OCI-LY1 (cell line): ENCODE results near the gene VIPR2.

Experiments
- H2AFZ ChIP-seq: fragments of 200-600 bp; sonication (generic), shearing (Covaris generic); 2 replicates; pipeline ENCODE4 v1.6.0; 2014; ENCODE audit warnings: antibody characterized with exemption, mild to moderate bottlenecking, low read length
- H3F3A ChIP-seq: fragments of 200-600 bp; sonication (generic), shearing (Covaris generic); 2 replicates; pipeline ENCODE4 v1.6.0; 2014; ENCODE audit warnings: mild to moderate bottlenecking, antibody characterized with exemption, low read length, moderate library complexity; ENCODE audit not compliant: insufficient read depth
- H3K27ac ChIP-seq: fragments of 200-600 bp; sonication (generic); 2 replicates; pipeline ENCODE4 v1.5.1; 2014; ENCODE audit warnings: low read length, mixed run types, mild to moderate bottlenecking, low read depth; ENCODE audit not compliant: poor library complexity, severe bottlenecking
- H3K27me3 ChIP-seq: fragments of 200-600 bp; sonication (generic); 2 replicates; pipeline ENCODE4 v1.6.0; 2014; ENCODE audit warnings: antibody characterized with exemption, mild to moderate bottlenecking, low read length, moderate library complexity; ENCODE audit not compliant: insufficient read depth
- H3K36me3 ChIP-seq: fragments of 200-600 bp; sonication (generic); 2 replicates; pipeline ENCODE4 v1.6.1; 2014; ENCODE audit warnings: mild to moderate bottlenecking, antibody characterized with exemption, low read length, moderate library complexity, mixed read lengths; ENCODE audit not compliant: insufficient read depth
- H3K4me1 ChIP-seq: fragments of 200-600 bp; sonication (generic); 2 replicates; pipeline ENCODE4 v1.5.1; 2014; ENCODE audit warnings: mild to moderate bottlenecking, low read length, moderate library complexity; ENCODE audit not compliant: insufficient read depth, severe bottlenecking
- H3K4me2 ChIP-seq: fragments of 200-600 bp; sonication (generic), shearing (Covaris generic); 2 replicates; pipeline ENCODE4 v1.6.1; 2014; ENCODE audit warnings: low read length
- H3K4me3 ChIP-seq: fragments of 200-600 bp; sonication (generic); 2 replicates; pipeline ENCODE4 v1.5.1; 2014; ENCODE audit warnings: low read length, low read depth, mild to moderate bottlenecking, mixed read lengths; ENCODE audit not compliant: poor library complexity, severe bottlenecking
- H3K79me2 ChIP-seq: fragments of 200-600 bp; shearing (Covaris generic); 2 replicates; pipeline ENCODE4 v1.6.1; 2016; ENCODE audit warnings: mixed run types, low read length, mixed read lengths; ENCODE audit not compliant: insufficient read depth
- H3K9ac ChIP-seq: fragments of 200-600 bp; sonication (generic), shearing (Covaris generic); 2 replicates; pipeline ENCODE4 v1.6.1; 2014; ENCODE audit warnings: mild to moderate bottlenecking, low read length, mixed read lengths
- H3K9me2 ChIP-seq: fragments of 200-600 bp; sonication (generic), shearing (Covaris generic); 2 replicates; pipeline ENCODE4 v1.6.1; 2014; ENCODE audit warnings: low read depth, mild to moderate bottlenecking, low read length, mixed read lengths
- H3K9me3 ChIP-seq: fragments of 200-600 bp; shearing (Covaris generic); 2 replicates; pipeline ENCODE4 v1.6.1; 2014; ENCODE audit warnings: low read length, mixed read lengths
- H4K20me1 ChIP-seq: fragments of 200-600 bp; sonication (generic), shearing (Covaris generic); 2 replicates; pipeline ENCODE4 v1.6.0; 2016; ENCODE audit warnings: mild to moderate bottlenecking, low read length; ENCODE audit not compliant: insufficient read depth
- EZH2 ChIP-seq: fragments of 200-600 bp; sonication (generic), shearing (Covaris generic); IDR thresholded peaks from 2 replicates; pipeline ENCODE4 v1.8.0; 2017; ENCODE audit warnings: borderline replicate concordance, mixed run types, mild to moderate bottlenecking, antibody characterized with exemption, low read length, moderate library complexity, mixed read lengths
- TF ChIP-seq, protein P1 (sequence below): fragments of 200-600 bp; sonication (generic), shearing (Covaris generic); IDR thresholded peaks from 2 replicates; pipeline ENCODE4 v1.5.1; 2017; ENCODE audit warnings: mild to moderate bottlenecking, antibody characterized with exemption, low read length, moderate library complexity, mixed read lengths

VIPR2 gene

DNA sequence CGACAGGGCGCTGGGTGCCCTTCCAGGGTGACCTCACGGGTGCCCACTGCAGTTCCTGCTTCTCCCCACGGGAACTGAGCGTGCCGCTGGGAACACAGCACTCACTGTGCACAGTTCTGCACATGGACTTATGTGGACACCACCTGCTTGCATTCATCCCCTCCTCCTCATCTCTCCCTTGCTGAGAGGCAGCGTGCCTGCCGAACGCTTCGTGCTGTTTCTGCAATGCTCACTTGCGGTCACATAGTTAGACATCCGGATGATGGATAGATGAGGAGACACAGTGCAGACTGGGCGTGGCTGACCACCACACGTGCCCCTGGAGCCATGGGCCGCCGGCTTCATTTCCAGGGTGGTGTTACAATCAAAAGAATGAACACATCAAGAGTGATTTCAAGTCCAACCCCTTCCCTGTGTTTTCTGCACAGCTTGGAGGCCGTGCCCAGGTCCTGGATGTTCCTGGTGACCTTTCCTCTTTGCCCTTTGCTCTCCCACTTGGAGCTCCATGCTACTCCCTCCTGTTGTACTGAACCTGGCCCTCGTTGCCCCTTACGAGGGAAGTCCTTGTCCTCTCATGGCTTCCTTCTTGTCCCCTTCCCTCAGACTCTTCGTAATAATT, 119.4 kb downstream of the VIPR2 start:
- Histone ChIP-seq H3K36me3 (no peaks in the 10 kb centered on the region), H3K4me2 (no peak overlapping the region), H2AFZ (no peak overlapping the region), H3K27ac (no peak overlapping the region), H3K9me3 (peaks cover 10% of the 10 kb centered on the region; the same call in 1 of the 2 replicates), H3K79me2 (no peaks in the 10 kb centered on the region), H3K9me2 (no peaks in the 10 kb centered on the region), H3K4me1 (no peaks in the 10 kb centered on the region), H4K20me1 (no peaks in the 10 kb centered on the region), H3K9ac (no peak overlapping the region), H3F3A (no peaks in the 10 kb centered on the region), H3K27me3 (no peaks in the 10 kb centered on the region), H3K4me3 (no peak overlapping the region)
- TF ChIP-seq EZH2, result no peak
- TF ChIP-seq, protein P1, sequence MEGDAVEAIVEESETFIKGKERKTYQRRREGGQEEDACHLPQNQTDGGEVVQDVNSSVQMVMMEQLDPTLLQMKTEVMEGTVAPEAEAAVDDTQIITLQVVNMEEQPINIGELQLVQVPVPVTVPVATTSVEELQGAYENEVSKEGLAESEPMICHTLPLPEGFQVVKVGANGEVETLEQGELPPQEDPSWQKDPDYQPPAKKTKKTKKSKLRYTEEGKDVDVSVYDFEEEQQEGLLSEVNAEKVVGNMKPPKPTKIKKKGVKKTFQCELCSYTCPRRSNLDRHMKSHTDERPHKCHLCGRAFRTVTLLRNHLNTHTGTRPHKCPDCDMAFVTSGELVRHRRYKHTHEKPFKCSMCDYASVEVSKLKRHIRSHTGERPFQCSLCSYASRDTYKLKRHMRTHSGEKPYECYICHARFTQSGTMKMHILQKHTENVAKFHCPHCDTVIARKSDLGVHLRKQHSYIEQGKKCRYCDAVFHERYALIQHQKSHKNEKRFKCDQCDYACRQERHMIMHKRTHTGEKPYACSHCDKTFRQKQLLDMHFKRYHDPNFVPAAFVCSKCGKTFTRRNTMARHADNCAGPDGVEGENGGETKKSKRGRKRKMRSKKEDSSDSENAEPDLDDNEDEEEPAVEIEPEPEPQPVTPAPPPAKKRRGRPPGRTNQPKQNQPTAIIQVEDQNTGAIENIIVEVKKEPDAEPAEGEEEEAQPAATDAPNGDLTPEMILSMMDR, result no peak

DNA sequence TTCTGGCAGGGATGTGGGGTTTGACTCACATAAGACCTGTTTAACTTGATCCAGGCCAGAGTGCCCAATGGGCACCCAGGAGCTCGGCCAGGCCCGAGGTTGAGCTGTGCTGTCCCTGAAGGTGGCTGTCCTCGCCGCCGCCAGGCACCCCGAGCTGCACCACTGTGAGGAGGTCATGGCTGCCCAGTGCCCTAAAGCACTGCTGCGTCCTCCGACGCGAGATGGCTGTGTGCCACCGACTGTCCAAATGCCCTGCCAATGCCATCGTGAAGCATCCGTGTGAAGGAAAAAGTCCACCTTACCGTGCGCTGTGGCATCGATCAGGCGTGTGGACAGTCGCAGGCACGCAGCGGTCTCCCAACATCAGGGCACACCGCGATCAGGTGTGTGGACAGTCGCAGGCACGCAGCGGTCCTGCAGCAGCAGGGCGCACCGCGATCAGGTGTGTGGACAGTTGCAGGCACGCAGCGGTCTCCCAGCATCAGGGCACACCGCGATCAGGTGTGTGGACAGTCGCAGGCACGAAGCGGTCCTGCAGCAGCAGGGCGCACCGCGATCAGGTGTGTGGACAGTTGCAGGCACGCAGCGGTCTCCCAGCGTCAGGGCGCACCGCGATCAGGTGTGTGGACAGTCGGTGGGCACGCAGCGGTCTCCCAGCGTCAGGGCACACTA, 120.3 kb downstream of the VIPR2 start:
- Histone ChIP-seq H3K79me2 (no peaks in the 10 kb centered on the region), H3K36me3 (no peaks in the 10 kb centered on the region), H3K9me2 (no peaks in the 10 kb centered on the region), H3K27ac (no peak overlapping the region), H3K9me3 (peaks cover 14% of the 10 kb centered on the region; the same call in 1 of the 2 replicates), H4K20me1 (no peaks in the 10 kb centered on the region), H3K4me3 (no peak overlapping the region), H3K27me3 (no peaks in the 10 kb centered on the region), H3K4me1 (no peaks in the 10 kb centered on the region), H3F3A (no peaks in the 10 kb centered on the region), H2AFZ (no peak overlapping the region), H3K4me2 (no peak overlapping the region), H3K9ac (no peak overlapping the region)
- TF ChIP-seq, protein P1, result no peak
- TF ChIP-seq EZH2, result no peak

DNA sequence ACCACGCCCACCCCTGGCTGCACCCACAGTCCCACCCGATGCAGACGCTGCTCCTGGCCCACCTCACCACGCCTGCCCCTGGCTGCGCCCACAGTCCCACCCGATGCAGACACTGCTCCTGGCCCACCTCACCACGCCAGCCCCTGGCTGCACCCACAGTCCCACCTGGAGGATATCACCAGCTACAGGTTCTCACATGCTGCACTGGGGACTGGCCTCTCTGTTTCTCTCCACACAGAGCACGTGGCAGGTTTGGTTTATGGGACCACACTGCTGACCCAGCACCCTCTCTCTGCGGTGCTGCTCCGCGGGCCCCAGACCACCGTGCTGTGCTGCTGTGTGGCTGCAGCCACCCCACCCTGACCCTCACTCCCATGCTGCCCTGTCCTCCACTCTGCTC, 120.9 kb downstream of the VIPR2 start:
- Histone ChIP-seq H3F3A (no peaks in the 10 kb centered on the region), H3K4me3 (no peak overlapping the region), H3K9ac (no peak overlapping the region), H3K4me1 (no peaks in the 10 kb centered on the region), H3K27me3 (no peaks in the 10 kb centered on the region), H4K20me1 (no peaks in the 10 kb centered on the region), H3K79me2 (no peaks in the 10 kb centered on the region), H2AFZ (no peak overlapping the region), H3K9me2 (no peaks in the 10 kb centered on the region), H3K4me2 (no peak overlapping the region), H3K27ac (no peak overlapping the region), H3K9me3 (peaks cover 14% of the 10 kb centered on the region; the same call in 1 of the 2 replicates), H3K36me3 (no peaks in the 10 kb centered on the region)
- TF ChIP-seq, protein P1, result no peak
- TF ChIP-seq EZH2, result no peak
